Naive thymus-derived CD4-positive, alpha-beta T cell (primary cell): ENCODE results near the gene CORO2A. TPM values are rescaled to one million over a fixed set of nuclear protein-coding genes. Genes with fewer than 3 reads are reported as not detected.
"Not testable (repeated sequence)": the region's sequence is repeated elsewhere in the genome, so short reads cannot be mapped to it uniquely, and the experiment has no call there.

Source experiments
- ATAC-seq: fragments of 150-1000 bp; cut with Tn5 transposase; 2 replicates; pipeline ENCODE4 v1.10.0; 2021; ENCODE audit warnings: mild to moderate bottlenecking, moderate library complexity
- CTCF ChIA-PET: fragments of 350-600 bp; sonication (Branson Sonifier 250); formaldehyde crosslinking; loops from one replicate; lab custom pipeline; 2021; ENCODE audit warnings: antibody characterized with exemption; lab: Charles Lee
- POLR2A ChIA-PET: fragments of 350-600 bp; sonication (Branson Sonifier 250); formaldehyde crosslinking; loops from one replicate; lab custom pipeline; 2021; ENCODE audit warnings: antibody characterized with exemption, inconsistent platforms; lab: Charles Lee
- DNase-seq, 9 donors: peaks; one replicate each; pipeline versions ENCODE4 v3.0.0 to v3.0.0-alpha.2; 2020 to 2022; ENCODE audit warnings: mixed read lengths in 1 of 9
- H3K27ac ChIP-seq: one replicate; pipeline ENCODE4 v1.7.0; 2013; ENCODE audit warnings: mild to moderate bottlenecking, low read depth, low read length, moderate library complexity
- H3K27me3 ChIP-seq, 2 donors: one replicate each; pipeline ENCODE4 v1.7.0; 2013; ENCODE audit warnings: low read length in 2 of 2, mild to moderate bottlenecking in 2 of 2, moderate library complexity in 2 of 2; ENCODE audit not compliant: control insufficient read depth in 2 of 2, insufficient read depth in 2 of 2
- H3K36me3 ChIP-seq, 3 experiments: 1 replicate in 2 of 3; 2 replicates in 1 of 3; pipeline ENCODE4 v1.7.0; 2013; ENCODE audit warnings: low read length in 3 of 3, mild to moderate bottlenecking in 3 of 3, moderate library complexity in 1 of 3; ENCODE audit not compliant: insufficient read depth in 3 of 3, control insufficient read depth in 2 of 3
- H3K4me1 ChIP-seq, 2 donors: one replicate each; pipeline ENCODE4 v1.7.0; 2013; ENCODE audit warnings: low read length in 2 of 2, mild to moderate bottlenecking in 2 of 2, moderate library complexity in 1 of 2; ENCODE audit not compliant: control insufficient read depth in 2 of 2, insufficient read depth in 2 of 2
- H3K4me3 ChIP-seq: 2 replicates; pipeline ENCODE4 v1.7.0; 2013; ENCODE audit warnings: mild to moderate bottlenecking, low read length
- H3K9me3 ChIP-seq, 3 experiments: 1 replicate in 2 of 3; 2 replicates in 1 of 3; pipeline ENCODE4 v1.7.0; 2013; ENCODE audit warnings: low read length in 3 of 3; ENCODE audit not compliant: control insufficient read depth in 2 of 3
- H3K27ac Mint-ChIP-seq, 9 donors: one replicate each; pipeline ENCODE4 v1.8.0; 2020 to 2022; ENCODE audit warnings: mixed read lengths in 9 of 9, mild to moderate bottlenecking in 8 of 9, moderate library complexity in 5 of 9, inconsistent platforms in 2 of 9
- H3K27me3 Mint-ChIP-seq, 5 donors: one replicate each; pipeline ENCODE4 v1.8.0; 2021 to 2022; ENCODE audit warnings: mixed read lengths in 5 of 5, mild to moderate bottlenecking in 1 of 5
- H3K36me3 Mint-ChIP-seq, 5 donors: one replicate each; pipeline ENCODE4 v1.8.0; 2020 to 2022; ENCODE audit warnings: mixed read lengths in 5 of 5, mild to moderate bottlenecking in 3 of 5, inconsistent platforms in 1 of 5
- H3K4me1 Mint-ChIP-seq, 7 donors: one replicate each; pipeline ENCODE4 v1.8.0; 2020 to 2022; ENCODE audit warnings: mixed read lengths in 7 of 7, mild to moderate bottlenecking in 3 of 7, inconsistent platforms in 1 of 7
- H3K4me3 Mint-ChIP-seq, 10 donors: one replicate each; pipeline ENCODE4 v1.8.0; 2020 to 2022; ENCODE audit warnings: mild to moderate bottlenecking in 10 of 10, mixed read lengths in 10 of 10, moderate library complexity in 6 of 10, inconsistent platforms in 2 of 10
- H3K9me3 Mint-ChIP-seq, 11 donors: one replicate each; pipeline ENCODE4 v1.8.0; 2020 to 2022; ENCODE audit warnings: mixed read lengths in 11 of 11, mild to moderate bottlenecking in 4 of 11, inconsistent platforms in 1 of 11, moderate library complexity in 1 of 11
- intact Hi-C, 2 donors: fragments of 100-400 bp; cut with micrococcal nuclease; formaldehyde crosslinking; loops; one replicate each; pipeline ENCODE4 v1.15.1; 2023
- polyA plus RNA-seq, 2 donors: library from polyadenylated mRNA; unstranded; fragments of 300-500 nt; fragmentation: Illumina TruSeq; gene quantifications; one replicate each; pipeline ENCODE4 v1.2.3, GENCODE V29; 2021
- total RNA-seq, 6 experiments: library from RNA in 5 of 6; stranded (reverse) in 5 of 6; gene quantifications; 1 replicate in 5 of 6; 2 replicates in 1 of 6; pipeline ENCODE4 v1.2.3 and lab custom pipeline; 2021 to 2026

Gene CORO2A
- total and polyA plus RNA-seq, 7 experiments from 2014 or later = 3.0 to 9.7 (median 7.7) TPM

DNA sequence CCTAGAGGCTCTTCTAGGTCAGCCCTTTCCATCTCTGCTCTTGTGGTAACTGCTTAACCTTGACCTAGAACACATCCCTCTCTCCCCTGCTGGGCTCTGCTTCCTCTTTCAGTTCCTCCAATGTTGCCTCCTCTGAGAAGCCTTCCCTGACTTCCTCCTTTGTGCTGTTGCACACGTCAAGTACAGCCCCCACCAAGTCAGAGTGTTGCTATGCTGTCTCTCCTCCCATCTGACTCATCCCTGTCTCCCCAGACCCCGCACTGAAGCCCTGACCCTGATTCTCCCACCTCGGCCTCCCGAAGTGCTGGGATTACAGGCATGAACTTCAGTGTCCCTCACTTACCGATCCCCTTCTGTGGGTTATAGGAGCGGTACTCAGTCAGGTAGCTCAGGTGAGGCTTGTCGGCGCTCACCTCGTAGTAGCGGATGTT, 63.0 kb downstream of the CORO2A start:
- H3K4me3 ChIP-seq = no peak overlapping the region
- DNase-seq = no peak
- intact Hi-C loops = no loop called here
- peak; percentile 87 for ATAC-seq
- peaks cover 0 to 73% (median 0%) of the 10 kb centered on the region in 3 experiments for H3K36me3 ChIP-seq
- H3K9me3 ChIP-seq = no peaks in the 10 kb centered on the region
- peaks cover 0 to 16% (median 7%) of the 10 kb centered on the region in 7 donors for H3K4me1 Mint-ChIP-seq
- ChIA-PET POLR2A (interaction anchor here (1.3 kb wide), 1 partner anchor 207 kb away, joined by 3 read pairs; the partner anchor contains the start of gene TRMO), CTCF (interaction anchor here (0.7 to 1.8 kb wide), 2 partner anchors 55 to 56 kb away, joined by 3 to 4 read pairs; no protein-coding TSS in a partner anchor)
- H3K27me3 Mint-ChIP-seq = no peaks in the 10 kb centered on the region
- H3K27ac ChIP-seq = no peak overlapping the region
- no peak overlapping the region for H3K4me3 Mint-ChIP-seq
- H3K27ac Mint-ChIP-seq = peak overlapping the region in 7 of 9 donors; percentile 3 to 88 (median 72)
- no peaks in the 10 kb centered on the region for H3K27me3 ChIP-seq
- peaks cover 5 to 48% (median 11%) of the 10 kb centered on the region in 5 donors for H3K36me3 Mint-ChIP-seq
- H3K4me1 ChIP-seq = no peaks in the 10 kb centered on the region
- H3K9me3 Mint-ChIP-seq = no peaks in the 10 kb centered on the region

GRCh38 chr9:98128316-98128715, 64.1 kb downstream of the CORO2A start:
- Histone ChIP-seq H3K27ac (no peak overlapping the region), H3K9me3 (no peaks in the 10 kb centered on the region), H3K36me3 (peaks cover 0 to 67% (median 0%) of the 10 kb centered on the region in 3 experiments), H3K4me1 (no peaks in the 10 kb centered on the region), H3K4me3 (no peak overlapping the region), H3K27me3 (no peaks in the 10 kb centered on the region)
- intact Hi-C loops = no loop called here
- Mint-ChIP-seq H3K4me3 (no peak overlapping the region), H3K4me1 (peaks cover 0 to 14% (median 5%) of the 10 kb centered on the region in 7 donors), H3K9me3 (no peaks in the 10 kb centered on the region), H3K27me3 (no peaks in the 10 kb centered on the region), H3K27ac (no peak overlapping the region), H3K36me3 (peaks cover 5 to 42% (median 11%) of the 10 kb centered on the region in 5 donors)
- DNase-seq (no peak), ATAC-seq (no peak)
- POLR2A ChIA-PET = interaction anchor here (0.9 to 1.8 kb wide), 2 partner anchors 10 to 26 kb away, joined by 3 to 6 read pairs; partner anchors contain the start of gene TRIM14
- CTCF ChIA-PET = interaction anchor here (0.5 to 1.8 kb wide), 2 partner anchors 49 to 55 kb away, joined by 3 to 4 read pairs; no protein-coding TSS in a partner anchor

DNA sequence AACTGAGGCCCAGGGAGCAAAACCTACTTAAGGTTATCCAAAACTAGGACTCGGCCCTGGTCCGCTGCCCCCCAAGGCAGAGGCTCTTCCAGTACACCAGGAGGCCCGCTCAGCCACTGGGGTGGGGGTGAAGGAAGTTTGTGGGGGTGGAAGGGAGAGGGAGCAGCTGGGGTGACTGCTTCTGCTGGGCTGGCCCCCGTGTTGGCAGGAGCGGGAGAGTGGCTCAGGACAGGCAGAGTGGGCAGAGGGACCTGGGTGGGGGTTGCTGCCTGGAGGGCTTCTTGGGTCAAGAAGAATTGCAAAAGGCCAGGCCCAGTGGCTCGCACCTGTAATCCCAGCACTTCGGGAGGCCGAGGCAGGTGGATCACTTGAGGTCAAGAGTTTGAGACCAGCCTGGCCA, 65.2 kb downstream of the CORO2A start:
- H3K36me3 ChIP-seq = peaks cover 0 to 56% (median 0%) of the 10 kb centered on the region in 3 experiments
- H3K4me1 ChIP-seq = peaks cover 0 to 7% of the 10 kb centered on the region in 2 donors
- Mint-ChIP-seq H3K27ac (peak overlapping the region in 1 of 9 donors; percentile 58), H3K4me1 (peaks cover 8 to 18% (median 12%) of the 10 kb centered on the region in 7 donors), H3K4me3 (no peak overlapping the region), H3K36me3 (peaks cover 5 to 34% (median 11%) of the 10 kb centered on the region in 5 donors), H3K27me3 (no peaks in the 10 kb centered on the region), H3K9me3 (no peaks in the 10 kb centered on the region)
- ChIA-PET CTCF (interaction anchor here (1.5 kb wide), 1 partner anchor 25 kb away, joined by 4 read pairs; no protein-coding TSS in a partner anchor), POLR2A (interaction anchor here (0.6 to 1.8 kb wide), 2 partner anchors 8 to 17 kb away, joined by 6 to 7 read pairs; partner anchors contain the start of gene TRIM14)
- intact Hi-C loops = no loop called here
- H3K9me3 ChIP-seq = no peaks in the 10 kb centered on the region
- no peak for ATAC-seq
- no peak overlapping the region for H3K4me3 ChIP-seq
- no peak for DNase-seq
- H3K27me3 ChIP-seq = no peaks in the 10 kb centered on the region
- H3K27ac ChIP-seq = no peak overlapping the region

DNA sequence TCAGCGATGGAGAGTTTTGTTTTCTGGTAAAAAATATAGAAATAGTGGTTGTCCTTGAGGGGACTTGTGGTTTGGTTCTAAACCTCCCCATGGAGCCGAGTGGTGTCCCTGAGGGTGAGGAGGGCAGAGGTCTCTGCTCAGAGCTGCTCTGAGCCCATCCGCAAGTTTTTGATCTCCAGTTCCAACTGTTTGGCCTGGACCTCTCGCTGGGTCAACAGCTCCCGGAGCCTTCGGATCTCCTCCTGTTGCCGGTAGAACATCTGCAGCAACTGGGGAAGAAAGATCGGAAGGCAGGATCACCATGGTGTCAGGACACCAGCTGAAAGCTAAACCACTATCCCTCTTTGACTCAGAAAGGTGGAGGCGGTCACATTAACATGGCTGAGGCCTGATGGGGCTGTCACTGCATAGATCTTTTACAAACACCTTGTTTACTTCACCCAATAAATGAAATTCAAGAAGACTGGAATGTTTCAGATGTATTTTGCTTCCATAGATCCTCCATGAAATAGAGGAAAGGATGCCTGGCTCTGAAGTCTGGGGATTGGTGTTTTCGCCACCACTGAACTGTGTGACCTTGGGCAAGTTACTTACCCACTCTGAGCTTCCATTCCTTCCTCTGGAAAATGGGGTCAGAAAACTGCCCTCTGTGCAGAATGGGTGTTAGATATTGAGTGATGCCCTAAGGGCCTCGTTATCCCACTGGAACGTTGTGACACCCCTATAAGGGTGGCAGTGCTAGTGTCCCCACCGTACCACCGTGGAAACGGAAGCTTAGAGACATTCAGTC, 67.6 kb downstream of the CORO2A start:
- POLR2A ChIA-PET = interaction anchor here (0.7 to 1.1 kb wide), 2 partner anchors 17 to 81 kb away, joined by 3 read pairs; no protein-coding TSS in a partner anchor
- no peak for ATAC-seq
- H3K4me1 ChIP-seq = peaks cover 21 to 25% of the 10 kb centered on the region in 2 donors
- H3K27ac ChIP-seq = no peak overlapping the region
- CTCF ChIA-PET = interaction anchor here (0.6 to 0.7 kb wide), 2 partner anchors 33 to 54 kb away, joined by 3 to 4 read pairs; no protein-coding TSS in a partner anchor
- no peaks in the 10 kb centered on the region for H3K27me3 ChIP-seq
- H3K9me3 ChIP-seq = no peaks in the 10 kb centered on the region
- H3K9me3 Mint-ChIP-seq = no peaks in the 10 kb centered on the region
- H3K4me3 Mint-ChIP-seq = no peak overlapping the region
- DNase-seq = no peak
- peaks cover 25 to 37% (median 33%) of the 10 kb centered on the region in 7 donors for H3K4me1 Mint-ChIP-seq
- intact Hi-C loops = no loop called here
- peaks cover 0 to 41% (median 0%) of the 10 kb centered on the region in 3 experiments for H3K36me3 ChIP-seq
- peaks cover 0 to 23% (median 11%) of the 10 kb centered on the region in 5 donors for H3K36me3 Mint-ChIP-seq
- H3K27me3 Mint-ChIP-seq = no peaks in the 10 kb centered on the region
- H3K27ac Mint-ChIP-seq = peak overlapping the region in 7 of 9 donors; percentile 5 to 81 (median 41)
- no peak overlapping the region for H3K4me3 ChIP-seq

GRCh38 chr9:98124091-98124490, 68.3 kb downstream of the CORO2A start:
- H3K27me3 Mint-ChIP-seq, H3K9me3 Mint-ChIP-seq, intact Hi-C loops, H3K4me3 ChIP-seq, H3K27ac ChIP-seq, H3K9me3 ChIP-seq, DNase-seq, ATAC-seq, H3K4me3 Mint-ChIP-seq, H3K27me3 ChIP-seq: not testable (repeated sequence)
- CTCF ChIA-PET = interaction anchor here (0.6 kb wide), 2 partner anchors 53 to 62 kb away, joined by 4 read pairs; no protein-coding TSS in a partner anchor
- peaks cover 22 to 39% (median 37%) of the 10 kb centered on the region in 7 donors for H3K4me1 Mint-ChIP-seq
- H3K36me3 Mint-ChIP-seq = peaks cover 3 to 16% (median 9%) of the 10 kb centered on the region in 5 donors
- peak overlapping the region in 4 of 9 donors; percentile 14 to 81 (median 46) for H3K27ac Mint-ChIP-seq
- POLR2A ChIA-PET = interaction anchor here (1.1 kb wide), 1 partner anchor 82 kb away, joined by 3 read pairs; no protein-coding TSS in a partner anchor
- peaks cover 25 to 26% of the 10 kb centered on the region in 2 donors for H3K4me1 ChIP-seq
- peaks cover 0 to 36% (median 0%) of the 10 kb centered on the region in 3 experiments for H3K36me3 ChIP-seq

- Histone ChIP-seq H3K4me1 (peaks cover 26 to 39% of the 10 kb centered on the region in 2 donors), H3K27ac (peak overlapping the region; percentile 70)
- no peak for ATAC-seq
Measured at GRCh38 chr9:98121058-98121457, 71.4 kb downstream of the CORO2A start.

More at GRCh38 chr9:98121058-98121457, 71.4 kb downstream of the CORO2A start:
- intact Hi-C loops = no loop called here
- ChIA-PET CTCF (interaction anchor here (0.6 to 2.2 kb wide), 7 partner anchors 15 to 259 kb away, joined by 3 to 10 read pairs (median 3); no protein-coding TSS in a partner anchor), POLR2A (interaction anchor here (0.7 to 6.5 kb wide), 12 partner anchors 9 to 199 kb away, joined by 3 to 80 read pairs (median 11); partner anchors contain the start of genes CORO2A, TBC1D2 and TRMO)
- H3K36me3 ChIP-seq = peaks cover 0 to 14% (median 0%) of the 10 kb centered on the region in 3 experiments
- H3K9me3 ChIP-seq = no peaks in the 10 kb centered on the region
- peak overlapping the region; percentile 72 to 98 (median 96) for H3K27ac Mint-ChIP-seq
- peak overlapping the region in 9 of 10 donors; percentile 80 to 96 (median 89) for H3K4me3 Mint-ChIP-seq
- H3K27me3 Mint-ChIP-seq = no peaks in the 10 kb centered on the region
- H3K4me1 Mint-ChIP-seq = peaks cover 35 to 61% (median 55%) of the 10 kb centered on the region in 7 donors
- no peaks in the 10 kb centered on the region for H3K9me3 Mint-ChIP-seq
- H3K27me3 ChIP-seq = no peaks in the 10 kb centered on the region
- peak in 5 of 9 donors; percentile 21 to 43 (median 36) for DNase-seq
- H3K4me3 ChIP-seq = peak overlapping the region; percentile 45
- peaks cover 3 to 17% (median 14%) of the 10 kb centered on the region in 5 donors for H3K36me3 Mint-ChIP-seq
